Erythroblast (primary cell): ENCODE data around the gene CFAP45.

Experiments
- GATA1 ChIP-seq: IDR thresholded peaks from 2 replicates; pipeline ENCODE4 v1.6.1; 2011; ENCODE audit warnings: low read depth, mild to moderate bottlenecking, control low read depth, low read length, moderate library complexity
- POLR2A ChIP-seq: IDR thresholded peaks from 2 replicates; pipeline ENCODE4 v1.6.1; 2011; ENCODE audit warnings: mild to moderate bottlenecking, low read length

DNA sequence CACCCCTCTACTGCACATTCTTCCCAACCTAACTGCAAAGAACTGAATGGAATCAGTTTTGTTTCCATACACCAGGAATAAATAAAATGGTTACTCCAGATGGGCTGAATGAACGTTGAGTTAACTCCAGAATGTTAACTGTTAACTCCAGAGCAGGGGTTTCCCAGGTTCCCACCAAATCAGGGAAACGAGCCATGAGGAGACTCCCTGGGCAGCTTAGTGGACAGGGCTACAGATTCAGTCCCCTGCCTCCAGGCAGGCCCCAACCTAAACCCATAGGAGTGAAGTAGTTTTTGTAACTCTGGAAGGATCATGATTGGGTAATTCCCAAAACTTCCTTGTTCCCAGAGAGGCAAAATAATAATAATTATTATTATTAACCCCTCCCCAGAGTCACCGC lies 51.6 kb downstream of the CFAP45 start:
- no peak for TF ChIP-seq POLR2A
- TF ChIP-seq GATA1 = no peak
